HG03103 (cell line): ENCODE measurements around the gene HELZ.
"Not testable (repeated sequence)": the region's sequence is repeated elsewhere in the genome, so short reads cannot be mapped to it uniquely, and the experiment has no call there.

Source experiments
- ATAC-seq: cut with Tn5 transposase; IDR thresholded peaks from one replicate; pipeline ENCODE4 v1.9.1; 2021; ENCODE audit warnings: low read depth; ENCODE audit not compliant: unreplicated experiment

HELZ gene

GRCh38 chr17:67245073-67245693 is at the start of gene HELZ:
HELZ (minus strand) TSS chr17:67245196; CDS start chr17:67218804, 26,392 bp downstream.
- ATAC-seq = peak; percentile 52

GRCh38 chr17:67293251-67294203 is 48.5 kb upstream of the HELZ start:
- ATAC-seq = peak; percentile 68

- no peak for ATAC-seq
Observed at GRCh38 chr17:67290711-67291291, 45.8 kb upstream of the HELZ start.

GRCh38 chr17:67290244-67290643 is 45.2 kb upstream of the HELZ start:
- ATAC-seq = no peak

GRCh38 chr17:67289181-67289876 is 44.3 kb upstream of the HELZ start:
- ATAC-seq = no peak

GRCh38 chr17:67286826-67287225 is 41.8 kb upstream of the HELZ start:
- ATAC-seq = not testable (repeated sequence)

- no peak for ATAC-seq
Observed at GRCh38 chr17:67285360-67285759, 40.4 kb upstream of the HELZ start.

GRCh38 chr17:67283731-67284516 is 38.9 kb upstream of the HELZ start:
- no peak for ATAC-seq

- ATAC-seq = no peak
Observed at GRCh38 chr17:67281743-67282142, 36.7 kb upstream of the HELZ start.

- ATAC-seq = no peak
Observed at GRCh38 chr17:67281053-67281452, 36.1 kb upstream of the HELZ start.

- ATAC-seq = no peak
Observed at GRCh38 chr17:67280279-67280678, 35.3 kb upstream of the HELZ start.

- ATAC-seq = no peak
Observed at GRCh38 chr17:67279115-67279514, 34.1 kb upstream of the HELZ start.

GRCh38 chr17:67278363-67278762 is 33.4 kb upstream of the HELZ start:
- no peak for ATAC-seq

GRCh38 chr17:67276075-67276474 is 31.1 kb upstream of the HELZ start:
- ATAC-seq = no peak

- no peak for ATAC-seq
Observed at GRCh38 chr17:67274466-67274865, 29.5 kb upstream of the HELZ start.

GRCh38 chr17:67273900-67274299 is 28.9 kb upstream of the HELZ start:
- ATAC-seq = no peak

GRCh38 chr17:67272312-67273047 is 27.5 kb upstream of the HELZ start:
- ATAC-seq = no peak

GRCh38 chr17:67271187-67271586 is 26.2 kb upstream of the HELZ start:
- not testable (repeated sequence) for ATAC-seq

- no peak for ATAC-seq
Observed at GRCh38 chr17:67270416-67270815, 25.4 kb upstream of the HELZ start.
